T-helper 22 cell (primary cell): Measurements from ENCODE around the gene NGDN.
"Not testable (repeated sequence)": the region's sequence is repeated elsewhere in the genome, so short reads cannot be mapped to it uniquely, and the experiment has no call there.

Experiments
- DNase-seq: peaks from one replicate; pipeline ENCODE4 v3.0.0-alpha.2; 2020; ENCODE audit warnings: low read depth

NGDN gene

GRCh38 chr14:23439107-23439835 lies 30.2 kb upstream of the NGDN start:
- DNase-seq: no peak

- no peak for DNase-seq
These were observed 28.4 kb upstream of the NGDN start for GRCh38 chr14:23441076-23441475.

GRCh38 chr14:23442721-23443356 lies 26.7 kb upstream of the NGDN start:
- no peak for DNase-seq

- no peak for DNase-seq
These were observed 26.1 kb upstream of the NGDN start for GRCh38 chr14:23443411-23443812.

- DNase-seq: no peak
These were observed 25.6 kb upstream of the NGDN start for GRCh38 chr14:23443881-23444280.

GRCh38 chr14:23444314-23444713 lies 25.2 kb upstream of the NGDN start:
- DNase-seq: no peak

GRCh38 chr14:23445773-23446172 lies 23.7 kb upstream of the NGDN start:
- no peak for DNase-seq

GRCh38 chr14:23446291-23446851 lies 23.1 kb upstream of the NGDN start:
- no peak for DNase-seq

- no peak for DNase-seq
These were observed 21.8 kb upstream of the NGDN start for GRCh38 chr14:23447361-23448350.

- no peak for DNase-seq
These were observed 20.2 kb upstream of the NGDN start for GRCh38 chr14:23449314-23449713.

GRCh38 chr14:23450379-23450778 lies 19.1 kb upstream of the NGDN start:
- DNase-seq: no peak

GRCh38 chr14:23452237-23452636 lies 17.3 kb upstream of the NGDN start:
- DNase-seq: no peak

GRCh38 chr14:23454445-23454856 lies 15.1 kb upstream of the NGDN start:
- DNase-seq: no peak

- DNase-seq: not testable (repeated sequence)
These were observed 12.5 kb upstream of the NGDN start for GRCh38 chr14:23456883-23457586.

GRCh38 chr14:23457587-23458445 lies 11.7 kb upstream of the NGDN start:
- DNase-seq: no peak

- no peak for DNase-seq
These were observed 8.5 kb upstream of the NGDN start for GRCh38 chr14:23460960-23461359.

GRCh38 chr14:23464700-23465099 lies 4.8 kb upstream of the NGDN start:
- DNase-seq: no peak

GRCh38 chr14:23465261-23465660 lies 4.2 kb upstream of the NGDN start:
- no peak for DNase-seq

GRCh38 chr14:23468704-23469126 lies 788 bp upstream of the NGDN start:
- DNase-seq: no peak

- DNase-seq: no peak
These were observed 452 bp downstream of the NGDN start for GRCh38 chr14:23469906-23470403.
